OCI-LY3 (cell line): ENCODE measurements around the gene CELSR3.

Experiments used
- H2AFZ ChIP-seq: fragments of 200-600, 300-600 bp; shearing (Covaris generic); 2 replicates; pipeline ENCODE4 v1.6.0; 2014; ENCODE audit warnings: antibody characterized with exemption, low read depth, low read length
- H3K27ac ChIP-seq: fragments of 200-600, 300-600 bp; sonication (generic); 2 replicates; pipeline ENCODE4 v1.5.1; 2014; ENCODE audit warnings: mild to moderate bottlenecking, low read length, moderate library complexity, mixed read lengths
- H3K27me3 ChIP-seq: fragments of 200-600, 300-600 bp; sonication (generic); 2 replicates; pipeline ENCODE4 v1.6.1; 2014; ENCODE audit warnings: low read depth, low read length, mixed read lengths
- H3K36me3 ChIP-seq: fragments of 200-600, 300-600 bp; sonication (generic); replicated peaks from 2 replicates; pipeline ENCODE3; 2014; ENCODE audit warnings: low read depth, low read length, mixed read lengths
- H3K4me1 ChIP-seq: fragments of 300-600, 200-600 bp; sonication (generic); 2 replicates; pipeline ENCODE4 v1.6.1; 2014; ENCODE audit warnings: low read length, mixed read lengths
- H3K4me2 ChIP-seq: fragments of 200-600, 300-600 bp; sonication (generic); 2 replicates; pipeline ENCODE4 v1.6.1; 2014; ENCODE audit warnings: low read length, mixed read lengths
- H3K4me3 ChIP-seq: fragments of 300-600, 200-600 bp; sonication (generic); 2 replicates; pipeline ENCODE4 v1.5.1; 2014; ENCODE audit warnings: antibody characterized with exemption, mild to moderate bottlenecking, low read length, moderate library complexity
- H3K79me2 ChIP-seq: fragments of 300-600, 200-600 bp; shearing (Covaris generic); 2 replicates; pipeline ENCODE4 v1.6.1; 2014; ENCODE audit warnings: mild to moderate bottlenecking, low read length, mixed read lengths
- H3K9ac ChIP-seq: fragments of 300-600, 200-600 bp; shearing (Covaris generic); 2 replicates; pipeline ENCODE4 v1.6.0; 2014; ENCODE audit warnings: mild to moderate bottlenecking, low read length, moderate library complexity
- H3K9me3 ChIP-seq: fragments of 200-600, 300-600 bp; shearing (Covaris generic); 2 replicates; pipeline ENCODE4 v1.6.1; 2014; ENCODE audit warnings: low read length, mixed read lengths; ENCODE audit not compliant: insufficient read depth
- H4K20me1 ChIP-seq: fragments of 200-600, 300-600 bp; sonication (generic); 2 replicates; pipeline ENCODE4 v1.6.1; 2016; ENCODE audit warnings: low read length, mixed read lengths; ENCODE audit not compliant: insufficient read depth
- EZH2phosphoT487 ChIP-seq: fragments of 200-600 bp; shearing (Covaris generic); IDR thresholded peaks from 2 replicates; pipeline ENCODE4 v1.6.1; 2018; ENCODE audit warnings: antibody characterized with exemption, mixed run types, low read depth
- TF ChIP-seq, protein P1 (sequence below): fragments of 200-600, 300-600 bp; sonication (generic); IDR thresholded peaks from 2 replicates; pipeline ENCODE4 v1.5.1; 2014; ENCODE audit warnings: antibody characterized with exemption, low read length, low read depth

Gene CELSR3

DNA sequence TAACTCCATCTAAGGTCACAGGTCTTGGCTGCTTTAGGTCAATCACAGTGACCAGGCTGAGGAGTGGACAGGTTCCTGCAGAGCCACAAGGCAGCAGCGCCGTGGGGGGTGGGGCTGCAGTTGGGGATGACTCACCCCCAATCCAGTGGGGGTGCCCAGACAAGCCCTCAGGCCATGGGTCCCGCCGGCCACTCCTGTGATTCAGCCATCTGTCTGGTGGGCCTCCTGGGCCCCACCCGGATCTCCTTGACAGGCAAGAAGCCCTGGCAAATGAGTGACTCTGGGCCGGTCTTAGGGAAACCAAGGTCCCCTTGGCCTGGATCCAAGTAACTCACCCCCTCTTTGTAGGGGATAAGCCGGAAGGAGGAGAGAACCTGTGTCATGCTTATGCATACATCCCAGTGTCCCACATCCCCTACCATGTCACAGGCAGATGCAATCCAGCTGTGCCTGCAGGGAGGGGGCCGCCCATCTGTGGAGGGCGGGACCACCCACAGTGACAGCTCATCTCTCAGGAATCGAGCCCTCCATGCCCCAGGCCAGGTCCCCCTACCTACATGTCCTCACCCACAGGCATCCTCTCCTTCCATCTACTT is 67.1 kb downstream of the CELSR3 start:
- no peak overlapping the region for H3K9ac ChIP-seq
- no peaks in the 10 kb centered on the region for H3K4me1 ChIP-seq
- no peaks in the 10 kb centered on the region for H3K9me3 ChIP-seq
- H3K36me3 ChIP-seq, result peaks cover 17% of the 10 kb centered on the region
- no peaks in the 10 kb centered on the region; the same call in 1 of the 2 replicates for H4K20me1 ChIP-seq
- no peaks in the 10 kb centered on the region for H3K79me2 ChIP-seq
- H3K27ac ChIP-seq, result no peak overlapping the region
- H3K27me3 ChIP-seq, result no peaks in the 10 kb centered on the region
- no peak overlapping the region for H3K4me2 ChIP-seq
- TF ChIP-seq EZH2phosphoT487, result no peak
- TF ChIP-seq, protein P1, sequence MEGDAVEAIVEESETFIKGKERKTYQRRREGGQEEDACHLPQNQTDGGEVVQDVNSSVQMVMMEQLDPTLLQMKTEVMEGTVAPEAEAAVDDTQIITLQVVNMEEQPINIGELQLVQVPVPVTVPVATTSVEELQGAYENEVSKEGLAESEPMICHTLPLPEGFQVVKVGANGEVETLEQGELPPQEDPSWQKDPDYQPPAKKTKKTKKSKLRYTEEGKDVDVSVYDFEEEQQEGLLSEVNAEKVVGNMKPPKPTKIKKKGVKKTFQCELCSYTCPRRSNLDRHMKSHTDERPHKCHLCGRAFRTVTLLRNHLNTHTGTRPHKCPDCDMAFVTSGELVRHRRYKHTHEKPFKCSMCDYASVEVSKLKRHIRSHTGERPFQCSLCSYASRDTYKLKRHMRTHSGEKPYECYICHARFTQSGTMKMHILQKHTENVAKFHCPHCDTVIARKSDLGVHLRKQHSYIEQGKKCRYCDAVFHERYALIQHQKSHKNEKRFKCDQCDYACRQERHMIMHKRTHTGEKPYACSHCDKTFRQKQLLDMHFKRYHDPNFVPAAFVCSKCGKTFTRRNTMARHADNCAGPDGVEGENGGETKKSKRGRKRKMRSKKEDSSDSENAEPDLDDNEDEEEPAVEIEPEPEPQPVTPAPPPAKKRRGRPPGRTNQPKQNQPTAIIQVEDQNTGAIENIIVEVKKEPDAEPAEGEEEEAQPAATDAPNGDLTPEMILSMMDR, result no peak
- no peak overlapping the region for H3K4me3 ChIP-seq
- H2AFZ ChIP-seq, result no peak overlapping the region

DNA sequence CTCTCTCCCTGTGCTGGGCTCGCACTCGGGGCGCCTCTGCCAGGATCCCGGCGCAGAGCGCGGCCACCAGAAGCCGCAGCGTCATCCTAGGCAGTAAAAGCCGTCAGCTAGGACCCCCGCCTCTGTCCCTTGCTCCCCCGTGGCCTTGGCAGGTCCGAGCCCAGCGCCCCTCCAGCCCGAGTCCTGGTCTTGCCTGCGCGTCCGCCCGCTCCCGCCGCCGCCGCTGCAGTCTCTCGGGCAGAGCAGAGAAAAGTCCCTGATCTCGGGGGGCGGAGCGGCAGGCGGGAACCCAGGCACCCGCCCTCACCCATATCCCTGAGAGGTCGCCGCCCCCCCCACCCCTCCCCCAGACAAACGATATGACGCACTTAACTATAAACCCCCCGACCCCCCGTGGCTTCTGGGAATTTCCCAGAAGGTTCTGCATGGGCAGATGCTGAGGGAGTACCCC is 67.6 kb downstream of the CELSR3 start, which contains the start of gene COL7A1:
COL7A1 (minus strand) TSS at position 255 of the 451 bp plus-strand sequence; CDS start at position 85, 170 bp downstream.
- H3K79me2 ChIP-seq, result no peaks in the 10 kb centered on the region
- TF ChIP-seq EZH2phosphoT487, result no peak
- TF ChIP-seq, protein P1, result no peak
- H3K4me3 ChIP-seq, result no peak within 1 kb of the TSS
- no peak within 1 kb of the TSS for H3K9ac ChIP-seq
- no peak within 1 kb of the TSS for H2AFZ ChIP-seq
- H3K27me3 ChIP-seq, result no peaks in the 10 kb centered on the region
- no peak within 1 kb of the TSS for H3K27ac ChIP-seq
- no peaks in the 10 kb centered on the region for H3K9me3 ChIP-seq
- no peaks in the 10 kb centered on the region; the same call in 1 of the 2 replicates for H4K20me1 ChIP-seq
- no peak within 1 kb of the TSS for H3K4me2 ChIP-seq
- H3K36me3 ChIP-seq, result peaks cover 16% of the 10 kb centered on the region
- H3K4me1 ChIP-seq, result no peaks in the 10 kb centered on the region

DNA sequence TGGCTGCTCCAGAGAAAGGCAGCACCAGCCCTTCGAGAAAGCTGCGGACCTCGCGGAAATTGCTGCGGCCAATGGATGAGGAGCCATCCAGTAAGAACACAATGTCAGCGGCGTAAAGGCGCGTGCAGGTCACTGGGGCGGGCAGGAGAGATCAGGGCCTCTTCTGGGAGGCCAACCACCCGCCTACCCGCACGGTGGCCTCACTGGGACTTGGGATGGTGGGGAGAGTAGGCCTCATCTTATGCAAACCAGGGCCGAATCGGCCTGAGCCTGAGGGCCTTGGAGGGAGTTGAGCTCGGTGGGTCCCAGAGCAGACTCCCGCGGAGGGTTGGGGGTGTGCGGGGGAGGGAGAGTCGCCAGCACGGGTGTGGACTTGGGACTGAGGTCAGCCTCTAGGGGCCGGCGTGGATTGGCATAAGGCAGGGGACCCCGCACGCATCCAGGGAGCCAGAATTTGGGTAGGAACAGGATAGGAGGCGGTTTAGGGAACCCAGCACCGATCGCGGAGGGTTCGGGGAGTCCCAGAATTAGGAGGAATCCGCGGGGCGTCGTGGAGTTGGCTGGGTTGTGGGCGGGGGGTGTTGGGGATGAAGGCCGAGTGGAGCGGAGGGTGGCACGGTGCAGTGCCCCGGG is 68.2 kb downstream of the CELSR3 start:
- Histone ChIP-seq H3K9ac (no peak overlapping the region), H3K4me1 (no peaks in the 10 kb centered on the region), H4K20me1 (no peaks in the 10 kb centered on the region; the same call in 1 of the 2 replicates), H3K4me3 (no peak overlapping the region), H3K79me2 (no peaks in the 10 kb centered on the region), H2AFZ (no peak overlapping the region), H3K27me3 (no peaks in the 10 kb centered on the region), H3K36me3 (peaks cover 15% of the 10 kb centered on the region), H3K27ac (no peak overlapping the region), H3K9me3 (no peaks in the 10 kb centered on the region), H3K4me2 (no peak overlapping the region)
- no peak for TF ChIP-seq EZH2phosphoT487
- TF ChIP-seq, protein P1, result no peak

DNA sequence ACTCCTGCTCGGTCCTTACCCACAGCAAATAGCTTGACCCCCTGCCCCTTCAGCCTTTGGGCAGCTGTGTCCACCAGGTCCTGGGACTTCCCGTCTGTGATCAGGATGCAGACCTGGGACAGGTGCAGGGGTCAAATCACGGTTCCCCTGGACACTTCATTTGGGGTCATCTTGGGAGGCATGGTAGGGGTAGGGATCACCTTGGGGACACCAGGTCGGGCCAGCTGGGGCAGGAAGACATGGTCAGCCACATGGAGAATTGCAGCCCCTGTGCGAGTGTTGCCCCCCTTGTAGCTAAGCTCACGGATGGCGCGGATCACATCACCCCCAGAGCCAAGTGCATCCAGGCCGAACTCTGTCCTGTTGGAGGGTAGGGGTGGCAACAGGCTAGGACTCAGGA is 69.3 kb downstream of the CELSR3 start:
- no peak overlapping the region for H3K9ac ChIP-seq
- peaks cover 3% of the 10 kb centered on the region for H3K36me3 ChIP-seq
- no peak overlapping the region for H3K4me3 ChIP-seq
- H3K27ac ChIP-seq, result no peak overlapping the region
- no peaks in the 10 kb centered on the region for H3K4me1 ChIP-seq
- no peak overlapping the region for H2AFZ ChIP-seq
- H3K4me2 ChIP-seq, result no peak overlapping the region
- H3K79me2 ChIP-seq, result no peaks in the 10 kb centered on the region
- no peaks in the 10 kb centered on the region for H3K9me3 ChIP-seq
- H4K20me1 ChIP-seq, result no peaks in the 10 kb centered on the region
- H3K27me3 ChIP-seq, result no peaks in the 10 kb centered on the region
- TF ChIP-seq, protein P1, result no peak
- no peak for TF ChIP-seq EZH2phosphoT487
